Large intestine (tissue), 3 donors: Measurements from ENCODE around the gene FARS2. TPM values are rescaled to one million over a fixed set of nuclear protein-coding genes. Genes with fewer than 3 reads are reported as not detected.

ENCODE experiments used
- DNase-seq, 2 donors: peaks; one replicate each; pipeline versions ENCODE4 v3.0.0 to v3.0.0-alpha.2; 2013
- H3K27ac ChIP-seq: one replicate; pipeline ENCODE4 v1.5.1; 2013; ENCODE audit warnings: low read length
- H3K27me3 ChIP-seq: 2 replicates; pipeline ENCODE4 v1.6.1; 2013; ENCODE audit warnings: low read length; ENCODE audit not compliant: control insufficient read depth, insufficient read depth
- H3K36me3 ChIP-seq: 2 replicates; pipeline ENCODE4 v1.6.1; 2013; ENCODE audit warnings: low read length; ENCODE audit not compliant: control insufficient read depth, insufficient read depth
- H3K4me1 ChIP-seq: one replicate; pipeline ENCODE4 v1.6.1; 2013; ENCODE audit warnings: low read length; ENCODE audit not compliant: control insufficient read depth, insufficient read depth
- H3K4me3 ChIP-seq: one replicate; pipeline ENCODE4 v1.5.1; 2013; ENCODE audit warnings: low read length
- H3K9me3 ChIP-seq: one replicate; pipeline ENCODE4 v1.6.1; 2013; ENCODE audit warnings: mild to moderate bottlenecking, low read depth, low read length, moderate library complexity; ENCODE audit not compliant: control insufficient read depth
- WGBS: methylation state at CpG from one replicate; pipeline ENCODE4 v1.1.5; 2013; ENCODE audit warnings: low lambda C conversion rate; ENCODE audit not compliant: insufficient coverage; 5-methylcytosine and 5-hydroxymethylcytosine counted together
- polyA plus RNA-seq: library from polyadenylated mRNA; unstranded; fragments of 120-200 nt; gene quantifications from one replicate; pipeline ENCODE4 v1.2.1, GENCODE V29; 2013

FARS2 gene
- polyA plus RNA-seq, 1 donor, result 14.3 TPM

DNA sequence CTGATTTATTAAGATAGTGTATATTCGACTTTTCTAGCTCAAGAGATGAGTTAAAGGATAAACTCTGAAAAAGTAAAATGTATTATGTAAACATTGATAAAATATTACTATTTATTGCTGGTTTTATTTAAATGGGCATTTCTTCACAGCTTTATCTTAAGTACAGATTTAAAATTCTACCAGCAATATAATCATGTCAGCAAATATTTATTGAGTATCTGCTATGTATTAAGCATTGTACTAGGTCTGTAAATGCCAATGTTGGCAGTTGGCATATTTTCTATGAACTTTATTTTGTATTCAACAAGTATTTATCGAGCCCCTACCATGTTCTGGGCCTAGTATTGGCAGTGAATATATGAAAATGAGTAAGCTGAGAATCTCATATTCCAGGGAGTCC, 231.0 kb downstream of the FARS2 start:
- WGBS, result 33% methylated on average over 1 of the region's 2 CpGs

GRCh38 chr6:5493806-5494205, 232.5 kb downstream of the FARS2 start:
- H3K27ac ChIP-seq, result no peak overlapping the region
- no peaks in the 10 kb centered on the region for H3K9me3 ChIP-seq
- WGBS, result 100% methylated on average over 2 of the region's 2 CpGs
- H3K27me3 ChIP-seq, result no peaks in the 10 kb centered on the region
- DNase-seq, result no peak
- peaks cover 2% of the 10 kb centered on the region for H3K36me3 ChIP-seq
- H3K4me3 ChIP-seq, result no peak overlapping the region
- no peaks in the 10 kb centered on the region for H3K4me1 ChIP-seq

More for the DNA sequence above, 231.0 kb downstream of the FARS2 start:
- Histone ChIP-seq H3K27me3 (no peaks in the 10 kb centered on the region), H3K36me3 (no peaks in the 10 kb centered on the region), H3K4me3 (no peak overlapping the region), H3K4me1 (no peaks in the 10 kb centered on the region), H3K27ac (no peak overlapping the region), H3K9me3 (no peaks in the 10 kb centered on the region)
- no peak for DNase-seq

GRCh38 chr6:5497896-5498578, 236.7 kb downstream of the FARS2 start:
- Histone ChIP-seq H3K36me3 (peaks cover 2% of the 10 kb centered on the region), H3K27ac (no peak overlapping the region), H3K27me3 (no peaks in the 10 kb centered on the region), H3K4me1 (no peaks in the 10 kb centered on the region), H3K9me3 (no peaks in the 10 kb centered on the region), H3K4me3 (no peak overlapping the region)
- DNase-seq, result no peak
- WGBS, result 94% methylated on average over 3 of the region's 10 CpGs

DNA sequence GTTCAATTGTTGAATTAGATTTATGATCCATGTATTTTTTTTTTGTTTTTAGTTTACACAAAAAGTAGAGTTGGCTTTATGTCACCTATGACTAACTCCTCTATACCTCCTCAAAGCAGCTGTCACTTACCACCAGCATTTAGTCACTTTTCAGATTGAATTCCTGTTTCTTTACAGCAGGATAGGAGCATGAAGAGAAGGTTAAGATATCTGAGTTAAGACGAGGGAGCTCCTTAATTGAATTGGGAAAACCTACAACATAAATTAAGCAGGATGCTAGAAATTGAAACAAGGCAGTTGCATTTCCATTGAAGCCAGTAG, 237.2 kb downstream of the FARS2 start:
- no peaks in the 10 kb centered on the region for H3K27me3 ChIP-seq
- no peak overlapping the region for H3K27ac ChIP-seq
- no peak overlapping the region for H3K4me3 ChIP-seq
- peaks cover 2% of the 10 kb centered on the region for H3K36me3 ChIP-seq
- no peaks in the 10 kb centered on the region for H3K4me1 ChIP-seq
- no peak for DNase-seq
- H3K9me3 ChIP-seq, result no peaks in the 10 kb centered on the region
- no CpG with 5 or more reads among the region's 1 CpG for WGBS

GRCh38 chr6:5499644-5500306, 238.5 kb downstream of the FARS2 start:
- no peaks in the 10 kb centered on the region for H3K27me3 ChIP-seq
- no peak for DNase-seq
- no peak overlapping the region for H3K27ac ChIP-seq
- no peak overlapping the region for H3K4me3 ChIP-seq
- H3K36me3 ChIP-seq, result peaks cover 2% of the 10 kb centered on the region
- WGBS, result 90% methylated on average over 2 of the region's 6 CpGs
- H3K4me1 ChIP-seq, result no peaks in the 10 kb centered on the region
- no peaks in the 10 kb centered on the region for H3K9me3 ChIP-seq

GRCh38 chr6:5501837-5502236, 240.5 kb downstream of the FARS2 start:
- no peak overlapping the region for H3K27ac ChIP-seq
- H3K4me3 ChIP-seq, result no peak overlapping the region
- peaks cover 2% of the 10 kb centered on the region for H3K36me3 ChIP-seq
- DNase-seq, result no peak
- no peaks in the 10 kb centered on the region for H3K4me1 ChIP-seq
- WGBS, result no CpG with 5 or more reads among the region's 3 CpGs
- no peaks in the 10 kb centered on the region for H3K9me3 ChIP-seq
- H3K27me3 ChIP-seq, result no peaks in the 10 kb centered on the region

- WGBS, result no CpG with 5 or more reads among the region's 1 CpG
- H3K4me1 ChIP-seq, result no peaks in the 10 kb centered on the region
- no peak for DNase-seq
- no peak overlapping the region for H3K27ac ChIP-seq
- no peaks in the 10 kb centered on the region for H3K9me3 ChIP-seq
- H3K4me3 ChIP-seq, result no peak overlapping the region
- H3K36me3 ChIP-seq, result no peaks in the 10 kb centered on the region
- H3K27me3 ChIP-seq, result no peaks in the 10 kb centered on the region
Measured at GRCh38 chr6:5504078-5504477, 242.8 kb downstream of the FARS2 start.

DNA sequence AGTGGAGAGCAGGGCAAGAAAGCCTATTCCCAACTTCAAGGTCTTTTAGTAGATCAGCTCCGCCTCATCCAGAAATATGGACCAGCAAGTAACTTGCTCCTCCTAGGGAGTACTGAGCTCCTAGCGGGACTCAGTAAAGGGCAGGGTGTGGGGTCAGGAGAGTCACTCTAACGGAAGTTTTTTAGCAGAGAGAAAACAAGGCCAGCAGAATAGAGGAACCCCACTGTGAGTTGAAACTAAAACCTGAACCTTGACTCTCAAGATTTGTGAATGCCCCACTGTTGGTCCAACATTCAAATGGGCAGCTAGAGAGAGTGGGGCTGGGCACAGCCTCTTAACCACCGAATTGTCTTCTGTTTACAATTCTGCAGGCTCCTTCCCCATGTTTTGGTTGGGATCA, 244.8 kb downstream of the FARS2 start:
- DNase-seq, result no peak
- no CpG with 5 or more reads among the region's 4 CpGs for WGBS

GRCh38 chr6:5506597-5506996, 245.3 kb downstream of the FARS2 start:
- Histone ChIP-seq H3K4me1 (no peaks in the 10 kb centered on the region), H3K4me3 (no peak overlapping the region), H3K9me3 (no peaks in the 10 kb centered on the region), H3K27me3 (no peaks in the 10 kb centered on the region), H3K27ac (no peak overlapping the region), H3K36me3 (no peaks in the 10 kb centered on the region)
- no peak for DNase-seq
- no CpG with 5 or more reads among the region's 4 CpGs for WGBS

More for the DNA sequence above, 244.8 kb downstream of the FARS2 start:
- Histone ChIP-seq H3K9me3 (no peaks in the 10 kb centered on the region), H3K36me3 (no peaks in the 10 kb centered on the region), H3K27me3 (no peaks in the 10 kb centered on the region), H3K4me3 (no peak overlapping the region), H3K4me1 (no peaks in the 10 kb centered on the region), H3K27ac (no peak overlapping the region)

- Histone ChIP-seq H3K27ac (no peak overlapping the region), H3K4me1 (no peaks in the 10 kb centered on the region), H3K9me3 (no peaks in the 10 kb centered on the region), H3K27me3 (no peaks in the 10 kb centered on the region), H3K4me3 (no peak overlapping the region), H3K36me3 (no peaks in the 10 kb centered on the region)
- no peak for DNase-seq
- 71% methylated on average over 1 of the region's 4 CpGs for WGBS
Measured at GRCh38 chr6:5507131-5507681, 245.9 kb downstream of the FARS2 start.

DNA sequence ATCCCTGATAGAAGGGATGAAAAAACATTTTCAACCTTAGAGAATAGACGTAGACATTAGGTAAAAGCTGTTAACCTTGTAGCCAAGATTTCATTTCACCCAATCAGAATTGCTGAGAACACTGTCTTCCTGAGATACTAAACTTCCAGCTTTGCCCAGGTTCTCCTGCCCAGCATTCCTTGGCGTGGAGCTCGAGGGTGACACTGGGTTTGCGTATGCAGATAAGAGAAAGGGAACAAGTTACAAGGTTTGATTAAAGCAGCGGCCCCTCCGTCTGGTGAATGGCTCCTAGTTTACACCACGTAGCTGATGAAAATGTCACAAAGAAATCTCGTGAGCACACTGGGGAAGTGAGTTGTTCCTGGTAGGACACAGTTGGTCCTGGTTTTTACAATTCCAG, 247.8 kb downstream of the FARS2 start:
- H3K27me3 ChIP-seq, result no peaks in the 10 kb centered on the region
- no peak for DNase-seq
- 100% methylated on average over 1 of the region's 8 CpGs for WGBS

More for the DNA sequence above, 247.8 kb downstream of the FARS2 start:
- Histone ChIP-seq H3K36me3 (no peaks in the 10 kb centered on the region), H3K27ac (no peak overlapping the region), H3K9me3 (no peaks in the 10 kb centered on the region), H3K4me1 (no peaks in the 10 kb centered on the region), H3K4me3 (no peak overlapping the region)
